Nephron progenitor cell (in vitro differentiated cells): ENCODE measurements around the gene BDKRB1.
A peak's percentile ranks its signal among the peaks of the same experiment; 100 is the strongest.

ENCODE experiments used
- DNase-seq: peaks from one replicate; pipeline ENCODE4 v3.0.0; 2021
- H3K27ac Mint-ChIP-seq: 2 replicates; pipeline ENCODE4 v1.8.0; 2021; ENCODE audit warnings: mild to moderate bottlenecking, moderate library complexity, mixed read lengths
- H3K27me3 Mint-ChIP-seq: 2 replicates; pipeline ENCODE4 v1.8.0; 2021; ENCODE audit warnings: mild to moderate bottlenecking, low read depth, mixed read lengths; ENCODE audit not compliant: poor library complexity
- H3K36me3 Mint-ChIP-seq: 2 replicates; pipeline ENCODE4 v1.8.0; 2021; ENCODE audit warnings: low read depth, mixed read lengths
- H3K4me1 Mint-ChIP-seq: 2 replicates; pipeline ENCODE4 v1.8.0; 2021; ENCODE audit warnings: mixed read lengths
- H3K4me3 Mint-ChIP-seq: 2 replicates; pipeline ENCODE4 v1.8.0; 2021; ENCODE audit warnings: mild to moderate bottlenecking, moderate library complexity, mixed read lengths
- H3K9me3 Mint-ChIP-seq: 2 replicates; pipeline ENCODE4 v1.8.0; 2021; ENCODE audit warnings: mild to moderate bottlenecking, moderate library complexity, mixed read lengths
- CTCF ChIP-seq: fragments of 200-600 bp; sonication (generic); IDR thresholded peaks from 2 replicates; pipeline ENCODE4 v1.5.0; 2021; ENCODE audit warnings: antibody characterized with exemption

BDKRB1 gene

GRCh38 chr14:96229315-96229714, 26.7 kb upstream of the BDKRB1 start:
- DNase-seq: no peak
- Mint-ChIP-seq H3K4me1 (peaks cover 9% of the 10 kb centered on the region), H3K27me3 (peaks cover 4% of the 10 kb centered on the region), H3K27ac (no peak overlapping the region), H3K36me3 (no peaks in the 10 kb centered on the region), H3K4me3 (no peak overlapping the region), H3K9me3 (peaks cover 20% of the 10 kb centered on the region)
- no peak for TF ChIP-seq CTCF

- TF ChIP-seq CTCF: no peak
- Mint-ChIP-seq H3K27ac (peak overlapping the region; percentile 73), H3K36me3 (no peaks in the 10 kb centered on the region), H3K4me1 (peaks cover 1% of the 10 kb centered on the region), H3K4me3 (no peak overlapping the region), H3K27me3 (peaks cover 4% of the 10 kb centered on the region), H3K9me3 (peaks cover 20% of the 10 kb centered on the region)
- no peak for DNase-seq
Observed at GRCh38 chr14:96231056-96231455, 25.0 kb upstream of the BDKRB1 start.

- Mint-ChIP-seq H3K27me3 (peaks cover 4% of the 10 kb centered on the region), H3K4me3 (no peak overlapping the region), H3K27ac (peak overlapping the region; percentile 73), H3K9me3 (peaks cover 20% of the 10 kb centered on the region), H3K4me1 (no peaks in the 10 kb centered on the region), H3K36me3 (no peaks in the 10 kb centered on the region)
- DNase-seq: no peak
- TF ChIP-seq CTCF: no peak
Observed at GRCh38 chr14:96231526-96232130, 24.4 kb upstream of the BDKRB1 start.

GRCh38 chr14:96232506-96232905, 23.5 kb upstream of the BDKRB1 start:
- Mint-ChIP-seq H3K36me3 (no peaks in the 10 kb centered on the region), H3K4me1 (no peaks in the 10 kb centered on the region), H3K4me3 (no peak overlapping the region), H3K27ac (no peak overlapping the region), H3K9me3 (peaks cover 16% of the 10 kb centered on the region), H3K27me3 (peaks cover 4% of the 10 kb centered on the region)
- TF ChIP-seq CTCF: no peak
- DNase-seq: no peak

GRCh38 chr14:96233661-96234060, 22.3 kb upstream of the BDKRB1 start:
- Mint-ChIP-seq H3K4me3 (no peak overlapping the region), H3K27ac (no peak overlapping the region), H3K9me3 (peaks cover 7% of the 10 kb centered on the region), H3K36me3 (no peaks in the 10 kb centered on the region), H3K4me1 (no peaks in the 10 kb centered on the region), H3K27me3 (peaks cover 4% of the 10 kb centered on the region)
- no peak for DNase-seq
- TF ChIP-seq CTCF: no peak

- no peak for TF ChIP-seq CTCF
- Mint-ChIP-seq H3K36me3 (no peaks in the 10 kb centered on the region), H3K27me3 (peaks cover 3% of the 10 kb centered on the region), H3K9me3 (no peaks in the 10 kb centered on the region), H3K4me1 (no peaks in the 10 kb centered on the region), H3K4me3 (no peak overlapping the region), H3K27ac (peak overlapping the region; percentile 73)
- no peak for DNase-seq
Observed at GRCh38 chr14:96235426-96235825, 20.6 kb upstream of the BDKRB1 start.
